B cell (primary cell): ENCODE data around the gene PRSS33.

Source experiments
- CTCF ChIP-seq: fragments of 200-600 bp; IDR thresholded peaks from one replicate; pipeline ENCODE4 v1.8.0; 2022; ENCODE audit warnings: antibody characterized with exemption, mild to moderate bottlenecking
- EZH2 ChIP-seq: IDR thresholded peaks from 2 replicates; pipeline ENCODE4 v1.6.1; 2012; ENCODE audit warnings: borderline replicate concordance, low read depth, mild to moderate bottlenecking, moderate library complexity, low read length; ENCODE audit not compliant: insufficient read depth, poor library complexity, severe bottlenecking

GRCh38 chr16:2775765-2776499, 11.4 kb downstream of the PRSS33 start:
- TF ChIP-seq CTCF (no peak), EZH2 (no peak)
